Urothelium cell line (cell line): ENCODE results near the gene UBE2L3.
"Not testable (repeated sequence)": the region's sequence is repeated elsewhere in the genome, so short reads cannot be mapped to it uniquely, and the experiment has no call there.

ENCODE experiments used
- DNase-seq: peaks from one replicate; pipeline ENCODE4 v3.0.0; 2011; ENCODE audit warnings: low spot score, mixed read lengths
- FAIRE-seq: peaks from 2 replicates; lab custom pipeline; 2011; peaks lifted over from hg19 to GRCh38; lab: Jason Lieb, UNC

UBE2L3 gene

GRCh38 chr22:21599053-21599893 is 31.8 kb downstream of the UBE2L3 start:
- FAIRE-seq: no peak
- no peak for DNase-seq

DNA sequence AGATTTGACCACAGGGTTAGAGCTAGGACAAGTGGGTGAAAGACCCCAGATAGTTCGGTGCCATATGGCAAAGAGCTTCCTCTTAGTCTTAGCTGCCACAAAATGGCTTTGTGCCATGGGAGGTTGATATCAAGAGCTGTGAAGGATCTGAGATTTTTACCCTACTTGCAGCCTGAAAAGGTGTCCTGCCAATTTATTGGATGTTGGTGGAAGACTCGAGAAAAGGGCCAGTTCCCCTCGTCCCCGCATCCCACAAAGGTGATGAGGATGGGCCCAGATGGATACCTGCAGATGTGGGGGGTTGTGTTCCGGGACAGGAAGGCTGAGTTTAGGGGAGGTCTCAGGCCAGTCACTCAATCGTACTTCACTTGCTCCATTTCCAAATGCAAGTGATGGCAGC is 35.1 kb downstream of the UBE2L3 start:
- DNase-seq: no peak
- FAIRE-seq: no peak

DNA sequence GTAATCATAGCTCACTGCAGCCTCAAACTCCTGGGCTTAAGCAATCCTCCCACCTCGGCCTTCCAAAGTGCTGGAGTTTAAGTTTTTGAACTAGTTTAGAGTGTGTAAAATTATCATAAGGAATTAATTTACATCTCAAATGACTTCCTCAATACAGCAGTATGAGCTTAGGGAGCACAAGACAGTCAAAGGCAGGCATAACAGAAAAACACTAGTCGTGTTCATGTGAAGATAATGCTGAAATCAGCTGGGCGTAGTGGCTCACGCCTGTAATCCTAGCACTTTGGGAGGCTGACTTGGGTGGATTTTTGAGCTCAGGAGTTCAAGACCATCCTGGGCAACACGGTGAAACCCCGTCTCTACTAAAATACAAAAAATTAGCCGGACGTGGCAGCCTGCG is 36.5 kb downstream of the UBE2L3 start:
- no peak for FAIRE-seq
- no peak for DNase-seq

DNA sequence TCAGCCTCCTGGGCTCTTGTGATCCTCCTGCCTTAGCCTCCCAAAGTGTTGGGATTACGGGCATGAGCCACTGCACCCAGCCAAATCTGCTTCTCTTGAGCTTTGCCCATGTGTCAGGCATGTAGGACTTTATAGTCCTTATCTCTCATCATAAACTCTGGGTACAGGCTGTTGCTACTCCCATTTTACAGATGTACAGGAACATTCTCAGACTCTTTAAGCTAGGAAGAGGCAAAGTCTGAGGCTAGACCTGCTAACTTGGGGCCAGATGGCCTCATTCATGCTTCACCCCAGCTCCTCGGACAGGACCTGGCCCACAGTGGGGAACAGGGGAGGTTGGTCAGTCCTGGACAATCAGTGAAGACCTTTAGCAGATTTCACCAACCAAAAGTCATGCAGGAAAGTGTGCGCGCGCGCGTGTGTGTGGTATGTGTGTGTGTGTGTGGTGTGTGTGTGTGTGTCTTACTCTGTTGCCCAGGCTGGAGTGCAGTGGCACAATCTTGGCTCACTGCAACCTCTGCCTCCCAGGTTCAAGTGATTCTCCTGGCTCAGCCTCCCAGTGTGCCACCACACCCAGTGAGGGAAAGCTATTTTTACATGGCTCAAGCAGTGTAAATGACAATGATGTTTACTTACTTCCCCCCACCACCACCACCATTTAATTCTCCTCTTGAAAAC is 38.5 kb downstream of the UBE2L3 start:
- DNase-seq (no peak), FAIRE-seq (no peak)

DNA sequence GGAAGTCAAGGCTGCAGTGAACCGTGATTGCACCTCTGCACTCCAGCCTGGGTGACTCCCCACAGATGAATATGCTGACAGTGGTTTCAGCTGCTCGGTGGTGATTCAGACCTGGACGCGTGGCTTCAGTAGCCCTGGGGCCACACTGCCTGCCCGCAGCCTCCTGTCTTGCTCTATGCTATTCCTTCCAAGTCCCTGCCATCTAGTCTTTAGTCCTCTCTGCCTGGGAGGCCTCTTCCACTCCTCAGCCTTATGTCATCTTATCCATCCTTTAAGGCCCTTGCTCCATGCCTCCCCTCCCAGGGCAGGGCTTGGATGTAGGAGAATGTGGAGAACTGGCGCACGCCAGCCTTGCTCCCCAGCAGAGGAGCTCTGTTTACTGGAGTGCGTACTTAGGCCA is 39.3 kb downstream of the UBE2L3 start:
- FAIRE-seq (no peak), DNase-seq (no peak)

- FAIRE-seq, DNase-seq: not testable (repeated sequence)
These were observed 42.1 kb downstream of the UBE2L3 start for GRCh38 chr22:21609556-21610157.

DNA sequence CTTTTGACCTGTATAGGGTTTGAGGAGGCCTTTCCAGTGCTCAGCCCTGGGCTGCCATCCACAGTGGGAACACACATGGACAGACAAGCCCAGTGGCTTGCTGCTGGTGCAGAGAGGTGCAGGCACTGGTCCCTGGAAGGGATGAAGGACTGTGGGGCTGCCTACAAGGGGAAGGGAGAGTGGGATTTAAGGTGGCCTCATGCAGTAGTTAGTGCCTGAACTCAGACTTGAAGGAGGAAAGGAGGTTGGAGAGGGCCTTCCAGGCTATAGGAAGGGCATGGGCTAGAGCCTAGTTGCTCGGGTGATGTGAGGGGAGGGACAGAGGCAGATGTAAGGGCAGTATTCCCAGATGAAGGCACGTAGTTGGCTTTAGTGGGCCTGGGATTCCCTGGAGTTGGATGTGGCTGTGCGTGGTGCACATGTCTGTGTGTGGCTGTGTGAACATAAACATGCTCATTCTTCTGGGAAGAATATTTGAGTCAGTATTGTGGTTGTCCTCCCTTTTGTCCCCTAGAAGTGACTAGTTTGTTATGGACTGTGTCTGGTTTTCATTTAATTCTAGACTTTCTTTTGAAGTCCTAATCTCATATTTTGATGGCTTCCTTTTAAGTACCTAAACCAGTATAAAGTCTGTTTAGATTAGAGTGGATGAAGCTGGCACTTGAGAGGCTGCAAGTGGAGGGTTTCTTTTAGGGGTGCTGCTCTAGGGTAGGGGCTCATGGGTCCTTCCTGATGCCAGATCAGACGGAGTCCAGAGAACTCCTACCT is 43.9 kb downstream of the UBE2L3 start:
- no peak for DNase-seq
- FAIRE-seq: no peak

DNA sequence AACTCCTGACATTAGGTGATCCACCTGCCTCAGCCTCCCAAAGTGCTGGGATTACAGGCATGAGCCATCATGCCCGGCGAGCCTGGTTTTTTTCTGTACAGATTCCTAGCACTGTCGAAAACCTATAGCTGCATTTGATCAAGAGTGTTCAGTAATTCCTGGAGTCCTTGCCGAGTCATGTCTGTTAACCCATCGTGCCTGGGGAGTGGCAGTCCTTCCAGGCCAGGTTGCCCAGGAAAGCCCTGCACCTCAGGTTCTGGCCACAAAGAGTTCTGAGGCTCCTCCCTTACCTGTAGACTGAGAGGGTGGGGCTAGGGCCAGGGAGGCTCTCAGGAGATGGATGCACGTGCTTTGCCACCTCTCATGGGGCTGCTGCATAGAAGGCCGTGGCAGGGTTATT is 45.3 kb downstream of the UBE2L3 start:
- FAIRE-seq: no peak
- DNase-seq: no peak

- DNase-seq (no peak), FAIRE-seq (no peak)
These were observed 46.2 kb downstream of the UBE2L3 start for GRCh38 chr22:21613553-21614233.

DNA sequence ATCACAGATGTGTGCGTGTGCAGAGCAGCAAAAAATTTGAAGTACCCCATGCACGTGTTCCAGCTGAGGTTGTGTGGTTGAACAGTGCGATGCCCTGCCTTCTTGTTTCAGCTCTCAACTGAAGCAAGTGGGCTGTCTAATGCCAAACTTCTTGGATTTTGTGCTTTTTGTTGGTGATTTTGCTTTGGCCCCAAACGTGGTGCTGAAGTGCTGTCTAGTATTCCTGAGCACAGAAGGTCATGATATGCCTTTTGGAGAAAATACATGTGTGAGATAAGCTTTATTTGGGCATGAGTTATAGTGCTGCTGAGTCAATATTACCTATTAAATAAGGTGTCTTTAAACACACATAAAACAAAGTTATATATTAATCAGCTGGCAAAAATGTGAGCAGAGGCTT is 48.2 kb downstream of the UBE2L3 start:
- FAIRE-seq: peak; percentile 20

GRCh38 chr22:21617337-21617736 is 49.8 kb downstream of the UBE2L3 start:
- not testable (repeated sequence) for FAIRE-seq

More for the DNA sequence above, 48.2 kb downstream of the UBE2L3 start:
- DNase-seq: no peak

DNA sequence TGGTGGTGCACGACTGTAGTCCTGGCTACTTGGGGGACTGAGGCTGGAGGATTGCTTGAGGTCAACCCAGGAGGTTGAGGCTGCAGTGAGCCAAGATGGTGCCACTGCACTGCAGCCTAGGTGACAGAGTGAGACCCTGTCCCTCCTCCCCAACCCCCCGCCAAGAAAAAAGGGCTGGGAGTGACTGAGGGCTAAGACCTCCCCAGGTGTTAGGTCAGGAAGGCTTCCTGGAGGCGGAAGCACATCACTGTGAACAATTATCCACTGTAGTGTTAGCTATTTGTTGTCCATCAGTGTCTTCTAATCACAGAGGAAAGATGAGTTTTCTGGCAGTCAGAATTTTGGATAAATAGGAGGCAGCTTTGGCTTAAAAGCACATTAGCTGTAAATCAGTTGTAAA is 53.5 kb downstream of the UBE2L3 start:
- FAIRE-seq (peak; percentile 65), DNase-seq (no peak)

More at GRCh38 chr22:21617337-21617736, 49.8 kb downstream of the UBE2L3 start:
- not testable (repeated sequence) for DNase-seq

- FAIRE-seq (no peak), DNase-seq (no peak)
These were observed 54.8 kb downstream of the UBE2L3 start for GRCh38 chr22:21622011-21622918.

GRCh38 chr22:21622919-21623647 is 55.6 kb downstream of the UBE2L3 start:
- no peak for DNase-seq
- no peak for FAIRE-seq

GRCh38 chr22:21623648-21623970 is 56.1 kb downstream of the UBE2L3 start:
- DNase-seq (no peak), FAIRE-seq (no peak)

GRCh38 chr22:21624120-21624879 is 56.8 kb downstream of the UBE2L3 start:
- FAIRE-seq (no peak), DNase-seq (peak; percentile 46)

GRCh38 chr22:21624880-21625791 is 57.6 kb downstream of the UBE2L3 start:
- DNase-seq (no peak), FAIRE-seq (no peak)
